HepG2 (cell line): ENCODE results near the gene APBB1IP. TPM values are rescaled to one million over a fixed set of nuclear protein-coding genes. Genes with fewer than 3 reads are reported as not detected.

Source experiments
- ATAC-seq: fragments of 200-7000 bp; cut with Tn5 transposase; 3 replicates; pipeline ENCODE4 v1.9.1; 2020; ENCODE audit warnings: mild to moderate bottlenecking, moderate library complexity
- BruUV-seq: library from RNA; stranded (reverse); fragments of 400-500 nt; replicated peaks from 2 replicates; lab custom pipeline; 2021; lab: Mats Ljungman, UMichigan
- CTCF ChIA-PET: fragments of 300-600 bp; formaldehyde crosslinking; extraction: SDS; loops from one replicate; lab custom pipeline; 2021; ENCODE audit warnings: low total read pairs, inconsistent platforms, low intra/inter-chr PET ratio; lab: Yijun Ruan, JAX
- POLR2A ChIA-PET: fragments of 350-600 bp; sonication (Branson Sonifier 250); formaldehyde crosslinking; loops from one replicate; lab custom pipeline; 2020; ENCODE audit warnings: antibody characterized with exemption, inconsistent platforms; lab: Yijun Ruan, JAX
- DNase-seq: peaks from one replicate; pipeline ENCODE4 v3.0.0-alpha.2; 2015; ENCODE audit warnings: low spot score
- FAIRE-seq: peaks from 3 replicates; lab custom pipeline; 2011; peaks lifted over from hg19 to GRCh38; lab: Jason Lieb, UNC
- H2AFZ ChIP-seq: one replicate; pipeline ENCODE4 v1.6.1; 2011; ENCODE audit warnings: low read length, inconsistent platforms
- H3K27ac ChIP-seq: fragments of 300-600 bp; 3 replicates; pipeline ENCODE4 v1.8.0; 2011; ENCODE audit warnings: mixed run types, mild to moderate bottlenecking, mixed read lengths, low read length, inconsistent platforms; ENCODE audit not compliant: insufficient read depth; ENCODE audit errors: extremely low read length
- H3K27me3 ChIP-seq, 2 experiments: fragments of 200-600 bp in 1 of 2; 2 replicates in 1 of 2; 3 replicates in 1 of 2; pipeline versions ENCODE4 v1.6.0 to v1.8.0; 2011; ENCODE audit warnings: low read length in 2 of 2, mild to moderate bottlenecking in 2 of 2, moderate library complexity in 2 of 2, inconsistent platforms in 1 of 2; ENCODE audit not compliant: insufficient read depth in 2 of 2, control insufficient read depth in 1 of 2
- H3K36me3 ChIP-seq, 2 experiments: fragments of 200-600 bp in 1 of 2; replicated peaks in 1 of 2; 2 replicates in 1 of 2; 3 replicates in 1 of 2; pipeline versions ENCODE4 v1.5.1 to v1.8.0; 2011; ENCODE audit warnings: low read length in 2 of 2, inconsistent platforms in 1 of 2; ENCODE audit not compliant: insufficient read depth in 2 of 2, control insufficient read depth in 1 of 2
- H3K4me1 ChIP-seq: 2 replicates; pipeline ENCODE4 v1.5.1; 2012; ENCODE audit warnings: low read length, inconsistent platforms; ENCODE audit not compliant: insufficient read depth
- H3K4me2 ChIP-seq: 2 replicates; pipeline ENCODE4 v1.6.0; 2011; ENCODE audit warnings: low read depth, low read length, inconsistent platforms
- H3K4me3 ChIP-seq, 3 experiments: fragments of 200-600 bp in 1 of 3; sonication (generic), shearing (Covaris generic) in 1 of 3; replicated peaks in 1 of 3; 2 replicates each; pipeline ENCODE4 v1.5.1; 2011 to 2016; ENCODE audit warnings: low read length in 3 of 3, inconsistent platforms in 2 of 3, low read depth in 2 of 3, mild to moderate bottlenecking in 2 of 3, control low read depth in 1 of 3, mixed read lengths in 1 of 3; ENCODE audit not compliant: insufficient read depth in 1 of 3
- H3K79me2 ChIP-seq: one replicate; pipeline ENCODE4 v1.6.1; 2011; ENCODE audit warnings: low read length, inconsistent platforms; ENCODE audit not compliant: insufficient read depth
- H3K9ac ChIP-seq: 2 replicates; pipeline ENCODE4 v1.6.0; 2011; ENCODE audit warnings: mild to moderate bottlenecking, low read depth, low read length, inconsistent platforms; ENCODE audit not compliant: insufficient read depth
- H3K9me3 ChIP-seq: 2 replicates; pipeline ENCODE4 v1.5.1; 2012; ENCODE audit warnings: mild to moderate bottlenecking, low read length
- H4K20me1 ChIP-seq: 2 replicates; pipeline ENCODE4 v1.6.0; 2011; ENCODE audit warnings: inconsistent platforms, mild to moderate bottlenecking, low read length, moderate library complexity; ENCODE audit not compliant: insufficient read depth
- FOXK1 ChIP-seq: sonication (generic); formaldehyde crosslinking; IDR thresholded peaks from 2 replicates; pipeline ENCODE4 v1.4.0; 2020; ENCODE audit warnings: low read depth, missing genetic modification reagents, borderline replicate concordance
- PAXIP1 ChIP-seq: sonication (generic); formaldehyde crosslinking; conservative IDR thresholded peaks from 2 replicates; pipeline ENCODE4 v1.4.0; 2020; ENCODE audit warnings: mild to moderate bottlenecking, missing genetic modification reagents, moderate library complexity
- YEATS2 ChIP-seq: sonication (generic); formaldehyde crosslinking; IDR thresholded peaks from 2 replicates; pipeline ENCODE4 v1.4.0; 2020; ENCODE audit warnings: missing genetic modification reagents, borderline replicate concordance
- ZBTB46 ChIP-seq: sonication (generic); formaldehyde crosslinking; IDR thresholded peaks from 2 replicates; pipeline ENCODE4 v1.4.0; 2020; ENCODE audit warnings: mild to moderate bottlenecking, missing genetic modification reagents, borderline replicate concordance
- ZNF446 ChIP-seq: sonication (generic); formaldehyde crosslinking; IDR thresholded peaks from 2 replicates; pipeline ENCODE4 v1.5.0; 2020; ENCODE audit warnings: mild to moderate bottlenecking, missing genetic modification reagents
- ZNF737 ChIP-seq: sonication (generic); formaldehyde crosslinking; IDR thresholded peaks from 2 replicates; pipeline ENCODE4 v1.5.0; 2020; ENCODE audit warnings: missing genetic modification reagents, mild to moderate bottlenecking, borderline replicate concordance
- ZNF839 ChIP-seq: sonication (generic); formaldehyde crosslinking; IDR thresholded peaks from 2 replicates; pipeline ENCODE4 v1.4.0; 2020; ENCODE audit warnings: missing genetic modification reagents, mild to moderate bottlenecking, borderline replicate concordance
- WGBS: methylation state at CpG from one replicate; pipeline ENCODE4 v1.1.6; 2017; ENCODE audit warnings: low lambda C conversion rate; 5-methylcytosine and 5-hydroxymethylcytosine counted together
- in situ Hi-C: cut with HindIII; loops from 2 replicates; pipeline ENCODE4 v1.10.0; 2017; ENCODE audit warnings: low pct_unique_long_range_greater_than_20kb; ENCODE audit not compliant: extremely low pct_ligation_motif_present
- intact Hi-C: fragments of 100-400 bp; cut with micrococcal nuclease; formaldehyde crosslinking; loops from one replicate; pipeline ENCODE4 v1.10.0; 2022; ENCODE audit not compliant: unreplicated experiment
- polyA plus RNA-seq, 8 experiments: library from polyadenylated mRNA; depleted of rRNA in 3 of 8; stranded (reverse) in 7 of 8; unstranded in 1 of 8; fragments of >200 nt; fragmentation: Illumina TruSeq in 4 of 8; extraction: Trizol in 4 of 8; gene quantifications; 2 replicates each; pipeline versions ENCODE4 v1.2.1 to v1.2.3, GENCODE V29; 2011 to 2016; ENCODE audit warnings: low read depth in 4 of 8, missing spikeins in 1 of 8, mixed read lengths in 1 of 8; ENCODE audit not compliant: insufficient read depth in 1 of 8
- total RNA-seq, 5 experiments: library from RNA; depleted of rRNA; stranded (reverse); fragments of >200 nt; fragmentation: Illumina TruSeq; extraction: Trizol; gene quantifications; 2 replicates each; pipeline ENCODE4 v1.2.3, GENCODE V29; 2016; ENCODE audit warnings: low read depth in 1 of 5
- TF ChIP-seq, protein P1 (sequence below): sonication (generic); formaldehyde crosslinking; IDR thresholded peaks from 2 replicates; pipeline ENCODE4 v1.8.1; 2023; ENCODE audit warnings: mild to moderate bottlenecking, missing genetic modification reagents
- TF ChIP-seq, protein P2 (sequence below): sonication (generic); formaldehyde crosslinking; IDR thresholded peaks from 2 replicates; pipeline ENCODE4 v1.5.0; 2020; ENCODE audit warnings: mild to moderate bottlenecking, missing genetic modification reagents, borderline replicate concordance
- TF ChIP-seq, protein P3 (sequence below): sonication (generic); formaldehyde crosslinking; IDR thresholded peaks from 2 replicates; pipeline ENCODE4 v1.5.0; 2020; ENCODE audit warnings: missing genetic modification reagents, mild to moderate bottlenecking, borderline replicate concordance
- TF ChIP-seq, protein P4 (sequence below): fragments of 450-650 bp; IDR thresholded peaks from 2 replicates; pipeline ENCODE4 v1.6.1; 2017

Gene APBB1IP
- total and polyA plus RNA-seq, 2 of the 13 experiments (the other 11 are each of a cell fraction or from before 2014, with no cell fraction given): 0.08 TPM; not detected in 1

GRCh38 chr10:26489081-26489480, 50.9 kb downstream of the APBB1IP start:
- 2% methylated on average over 5 of the region's 5 CpGs for WGBS
- TF ChIP-seq, protein P1, sequence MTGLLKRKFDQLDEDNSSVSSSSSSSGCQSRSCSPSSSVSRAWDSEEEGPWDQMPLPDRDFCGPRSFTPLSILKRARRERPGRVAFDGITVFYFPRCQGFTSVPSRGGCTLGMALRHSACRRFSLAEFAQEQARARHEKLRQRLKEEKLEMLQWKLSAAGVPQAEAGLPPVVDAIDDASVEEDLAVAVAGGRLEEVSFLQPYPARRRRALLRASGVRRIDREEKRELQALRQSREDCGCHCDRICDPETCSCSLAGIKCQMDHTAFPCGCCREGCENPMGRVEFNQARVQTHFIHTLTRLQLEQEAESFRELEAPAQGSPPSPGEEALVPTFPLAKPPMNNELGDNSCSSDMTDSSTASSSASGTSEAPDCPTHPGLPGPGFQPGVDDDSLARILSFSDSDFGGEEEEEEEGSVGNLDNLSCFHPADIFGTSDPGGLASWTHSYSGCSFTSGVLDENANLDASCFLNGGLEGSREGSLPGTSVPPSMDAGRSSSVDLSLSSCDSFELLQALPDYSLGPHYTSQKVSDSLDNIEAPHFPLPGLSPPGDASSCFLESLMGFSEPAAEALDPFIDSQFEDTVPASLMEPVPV (CRISPR knock-in tag): no peak
- TF ChIP-seq FOXK1 (CRISPR knock-in tag): no peak
- TF ChIP-seq, protein P2, sequence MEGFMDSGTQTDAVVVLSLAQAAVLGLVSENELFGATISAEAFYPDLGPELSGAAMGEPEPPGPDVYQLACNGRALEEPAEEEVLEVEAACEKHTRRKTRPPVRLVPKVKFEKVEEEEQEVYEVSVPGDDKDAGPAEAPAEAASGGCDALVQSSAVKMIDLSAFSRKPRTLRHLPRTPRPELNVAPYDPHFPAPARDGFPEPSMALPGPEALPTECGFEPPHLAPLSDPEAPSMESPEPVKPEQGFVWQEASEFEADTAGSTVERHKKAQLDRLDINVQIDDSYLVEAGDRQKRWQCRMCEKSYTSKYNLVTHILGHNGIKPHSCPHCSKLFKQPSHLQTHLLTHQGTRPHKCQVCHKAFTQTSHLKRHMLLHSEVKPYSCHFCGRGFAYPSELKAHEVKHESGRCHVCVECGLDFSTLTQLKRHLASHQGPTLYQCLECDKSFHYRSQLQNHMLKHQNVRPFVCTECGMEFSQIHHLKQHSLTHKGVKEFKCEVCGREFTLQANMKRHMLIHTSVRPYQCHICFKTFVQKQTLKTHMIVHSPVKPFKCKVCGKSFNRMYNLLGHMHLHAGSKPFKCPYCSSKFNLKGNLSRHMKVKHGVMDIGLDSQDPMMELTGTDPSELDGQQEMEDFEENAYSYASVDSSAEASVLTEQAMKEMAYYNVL (CRISPR knock-in tag): no peak
- TF ChIP-seq, protein P3, sequence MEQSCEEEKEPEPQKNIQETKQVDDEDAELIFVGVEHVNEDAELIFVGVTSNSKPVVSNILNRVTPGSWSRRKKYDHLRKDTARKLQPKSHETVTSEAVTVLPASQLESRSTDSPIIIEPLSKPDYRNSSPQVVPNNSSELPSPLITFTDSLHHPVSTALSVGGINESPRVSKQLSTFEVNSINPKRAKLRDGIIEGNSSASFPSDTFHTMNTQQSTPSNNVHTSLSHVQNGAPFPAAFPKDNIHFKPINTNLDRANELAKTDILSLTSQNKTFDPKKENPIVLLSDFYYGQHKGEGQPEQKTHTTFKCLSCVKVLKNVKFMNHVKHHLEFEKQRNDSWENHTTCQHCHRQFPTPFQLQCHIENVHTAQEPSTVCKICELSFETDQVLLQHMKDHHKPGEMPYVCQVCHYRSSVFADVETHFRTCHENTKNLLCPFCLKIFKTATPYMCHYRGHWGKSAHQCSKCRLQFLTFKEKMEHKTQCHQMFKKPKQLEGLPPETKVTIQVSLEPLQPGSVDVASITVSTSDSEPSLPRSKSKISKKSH: no peak
- no peak for TF ChIP-seq ZBTB46
- no peak for TF ChIP-seq ZNF446 (CRISPR knock-in tag)
- TF ChIP-seq ZNF839 (CRISPR knock-in tag): no peak
- TF ChIP-seq, protein P4, sequence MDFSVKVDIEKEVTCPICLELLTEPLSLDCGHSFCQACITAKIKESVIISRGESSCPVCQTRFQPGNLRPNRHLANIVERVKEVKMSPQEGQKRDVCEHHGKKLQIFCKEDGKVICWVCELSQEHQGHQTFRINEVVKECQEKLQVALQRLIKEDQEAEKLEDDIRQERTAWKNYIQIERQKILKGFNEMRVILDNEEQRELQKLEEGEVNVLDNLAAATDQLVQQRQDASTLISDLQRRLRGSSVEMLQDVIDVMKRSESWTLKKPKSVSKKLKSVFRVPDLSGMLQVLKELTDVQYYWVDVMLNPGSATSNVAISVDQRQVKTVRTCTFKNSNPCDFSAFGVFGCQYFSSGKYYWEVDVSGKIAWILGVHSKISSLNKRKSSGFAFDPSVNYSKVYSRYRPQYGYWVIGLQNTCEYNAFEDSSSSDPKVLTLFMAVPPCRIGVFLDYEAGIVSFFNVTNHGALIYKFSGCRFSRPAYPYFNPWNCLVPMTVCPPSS: no peak
- no peak for TF ChIP-seq PAXIP1 (CRISPR knock-in tag)
- TF ChIP-seq YEATS2 (CRISPR knock-in tag): no peak
- no peak for TF ChIP-seq ZNF737 (CRISPR knock-in tag)

More at GRCh38 chr10:26489081-26489480, 50.9 kb downstream of the APBB1IP start:
- intact Hi-C loops (no loop called here), in situ Hi-C loops (no loop called here)
- H3K27ac ChIP-seq: no peak overlapping the region
- POLR2A ChIA-PET: no interaction called here
- H3K4me2 ChIP-seq: no peak overlapping the region
- H3K9me3 ChIP-seq: no peaks in the 10 kb centered on the region
- 0 out of 2 replicates have a peak, but pooled peaks cover 2% of the 10 kb centered on the region for H3K4me1 ChIP-seq
- CTCF ChIA-PET: no interaction called here
- H3K27me3 ChIP-seq: peaks cover 0 to 5% of the 10 kb centered on the region in 2 experiments; a peak in 1 of 5 replicates
- FAIRE-seq (no peak), ATAC-seq (no peak), DNase-seq (no peak)
- no peak overlapping the region for H3K9ac ChIP-seq
- no peak overlapping the region for H3K4me3 ChIP-seq
- BruUV-seq: no TSS peak
- H2AFZ ChIP-seq: no peak overlapping the region
- H3K36me3 ChIP-seq: no peaks in the 10 kb centered on the region
- no peaks in the 10 kb centered on the region for H4K20me1 ChIP-seq
- H3K79me2 ChIP-seq: no peaks in the 10 kb centered on the region
